GM18526 (cell line): ENCODE data around the gene SLC19A1.

Source experiments
- POLR2A ChIP-seq: IDR thresholded peaks from 3 replicates; pipeline ENCODE4 v1.6.1; 2011; ENCODE audit not compliant: insufficient read length; ENCODE audit errors: extremely low read depth

The SLC19A1 gene

DNA sequence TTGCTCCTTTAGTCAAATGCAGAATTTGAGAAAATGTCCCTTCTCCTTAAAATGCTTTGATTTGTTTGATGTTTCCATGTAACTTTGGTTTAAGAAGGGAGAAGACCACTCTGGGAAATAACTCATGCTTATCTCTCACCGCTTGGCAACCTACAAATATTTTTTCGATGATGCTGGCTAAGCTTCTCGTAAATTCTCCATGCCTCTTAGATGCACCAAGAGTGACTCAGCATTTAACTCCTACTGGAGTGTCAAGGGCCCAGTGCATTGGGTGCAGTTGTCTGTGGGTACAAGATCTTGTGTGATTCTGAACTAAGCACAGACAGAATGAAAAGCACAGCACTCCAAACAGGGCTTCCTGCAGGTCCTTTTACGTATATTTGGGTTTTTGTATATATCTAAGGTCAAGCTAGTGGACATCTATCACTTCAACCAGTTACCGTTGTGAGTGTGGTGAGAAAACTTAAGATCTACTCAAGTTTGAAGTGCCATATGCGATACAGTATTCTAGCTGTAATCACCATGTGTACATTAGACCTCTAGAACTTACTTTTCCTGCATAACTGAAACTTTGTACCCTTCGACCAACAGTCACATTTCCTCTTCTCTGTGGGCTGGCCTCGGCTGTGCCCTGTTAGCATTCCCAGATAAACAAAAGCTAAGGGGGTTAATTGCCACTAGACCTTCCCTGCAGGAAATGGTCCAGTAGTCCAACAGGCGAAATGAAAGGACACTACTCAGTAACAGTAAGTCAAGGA is 81.5 kb downstream of the SLC19A1 start:
- TF ChIP-seq POLR2A = no peak

DNA sequence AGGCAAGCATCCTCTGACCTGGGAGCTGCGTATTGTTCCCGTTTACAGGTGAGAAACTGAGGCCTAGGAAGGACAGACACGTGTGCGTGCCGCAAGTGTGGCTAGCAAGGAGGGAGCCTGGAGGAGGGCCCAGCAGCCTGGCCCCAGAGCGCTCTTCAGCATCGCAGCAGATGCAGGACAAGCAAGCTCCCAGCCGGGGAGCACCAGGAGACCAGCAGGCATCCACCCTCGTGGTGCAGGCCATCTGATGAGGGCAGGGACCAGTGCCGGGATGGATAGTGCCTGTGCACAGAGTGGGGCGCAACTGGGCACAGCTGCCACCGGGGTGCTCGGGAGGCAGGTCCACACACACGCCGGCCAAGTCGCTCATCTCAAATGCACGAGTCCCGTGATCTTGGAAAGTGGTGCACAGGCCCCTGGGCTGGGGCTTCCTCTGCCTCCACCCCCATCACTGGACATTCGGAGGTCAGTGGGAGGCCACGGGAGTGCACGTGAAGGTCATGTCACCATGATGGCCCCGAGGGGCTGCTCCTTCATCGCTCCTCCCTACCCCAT is 82.2 kb downstream of the SLC19A1 start:
- TF ChIP-seq POLR2A = no peak

DNA sequence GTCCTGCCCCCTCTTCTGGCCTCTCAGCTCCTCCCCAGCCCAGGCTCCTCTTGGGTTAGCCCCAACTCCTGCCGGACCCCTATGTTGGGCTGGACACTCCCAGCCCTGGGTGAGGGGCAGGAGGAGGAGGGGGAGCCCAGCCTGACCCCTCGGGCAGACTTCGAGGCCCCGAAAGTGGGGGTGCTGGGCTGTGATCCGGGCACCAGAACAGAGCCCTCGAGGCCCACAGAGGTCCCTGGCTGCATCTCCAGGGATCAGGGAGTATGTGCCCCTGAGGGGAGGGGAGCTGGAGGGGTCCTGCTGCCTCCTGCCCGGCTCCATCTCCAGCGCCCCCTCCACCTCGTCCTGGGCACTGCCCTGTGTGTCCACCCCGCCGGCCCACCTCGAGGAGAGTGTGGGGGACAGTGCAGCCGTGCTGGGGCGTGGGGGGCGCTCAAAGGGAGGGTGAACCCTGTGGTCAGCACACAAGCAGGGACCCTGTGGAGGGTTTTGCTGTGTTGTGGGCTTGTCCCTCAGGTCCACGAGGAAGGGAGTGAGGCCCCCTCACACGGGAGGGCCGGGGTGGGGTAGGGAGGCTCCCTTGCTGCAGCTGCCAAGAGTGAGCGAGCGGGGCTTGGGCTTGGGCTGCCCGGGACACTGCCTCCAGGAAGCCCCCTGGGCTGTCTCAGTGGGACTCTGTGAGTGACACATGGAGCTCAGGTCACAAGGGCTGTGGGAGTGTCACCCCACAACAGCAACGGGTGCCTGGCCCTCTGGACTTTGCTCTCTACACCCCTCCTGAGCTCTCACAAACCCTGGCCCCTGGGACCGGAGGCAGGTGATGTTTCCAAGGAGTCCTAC is 82.8 kb downstream of the SLC19A1 start:
- TF ChIP-seq POLR2A = no peak

DNA sequence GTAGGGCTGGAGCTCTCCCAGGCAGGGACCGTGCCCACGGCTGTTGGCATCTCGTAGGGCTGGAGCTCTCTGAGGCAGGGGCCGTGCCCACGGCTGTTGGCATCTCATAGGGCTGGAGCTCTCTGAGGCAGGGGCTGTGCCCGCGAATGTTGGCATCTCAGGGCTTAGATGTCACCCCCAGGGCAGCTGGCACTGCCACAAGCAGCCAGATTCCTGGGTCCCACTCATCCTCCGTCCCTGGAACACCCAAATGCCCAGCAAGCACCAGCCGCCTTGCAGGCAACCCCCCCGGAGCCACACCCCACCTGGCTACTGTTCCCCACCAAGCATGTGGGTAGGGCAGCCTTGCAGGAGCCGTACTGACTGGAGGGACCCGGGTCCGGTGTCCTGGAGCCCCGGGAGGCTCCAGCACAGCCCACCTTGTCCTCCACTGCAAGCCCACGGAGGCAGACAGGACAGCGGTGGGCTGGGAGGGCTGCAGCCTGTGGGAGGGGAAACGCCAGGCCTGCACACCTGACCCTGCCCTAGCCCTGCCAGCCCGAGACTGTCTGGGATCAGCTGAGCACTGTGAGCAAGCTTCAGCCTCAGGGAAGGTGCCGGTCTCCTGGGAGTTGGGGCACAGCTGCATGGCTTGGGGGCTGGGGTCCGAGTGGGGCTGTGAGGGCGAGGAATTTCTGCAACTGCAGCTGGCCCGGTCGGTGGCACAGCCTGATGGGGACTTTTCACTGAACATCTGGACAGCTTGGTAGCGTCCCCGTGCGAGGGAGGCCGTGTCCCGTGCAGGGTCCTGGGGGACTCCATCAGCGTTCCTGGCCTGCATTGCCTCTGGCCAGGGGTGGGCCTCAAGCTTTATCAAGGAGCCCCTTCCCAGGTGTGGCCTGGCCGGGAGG is 83.7 kb downstream of the SLC19A1 start:
- TF ChIP-seq POLR2A = no peak

DNA sequence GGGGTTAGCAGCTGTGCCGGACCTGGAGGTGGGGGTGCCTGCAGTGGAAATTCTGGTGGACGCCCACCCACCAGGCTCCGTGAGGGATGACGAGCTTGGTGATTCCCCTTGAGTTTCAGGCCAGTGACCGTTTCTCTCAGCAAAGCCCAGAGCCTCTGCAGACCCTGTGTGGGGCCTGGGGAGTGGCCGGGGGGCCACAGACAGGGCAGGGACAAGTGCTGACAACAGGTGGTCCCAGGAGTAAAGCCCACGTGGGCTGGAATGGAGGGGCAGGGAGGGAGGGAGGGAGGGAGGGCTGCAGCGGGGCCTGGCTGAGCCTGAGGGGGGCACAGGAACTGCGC is 84.4 kb downstream of the SLC19A1 start:
- TF ChIP-seq POLR2A = no peak

DNA sequence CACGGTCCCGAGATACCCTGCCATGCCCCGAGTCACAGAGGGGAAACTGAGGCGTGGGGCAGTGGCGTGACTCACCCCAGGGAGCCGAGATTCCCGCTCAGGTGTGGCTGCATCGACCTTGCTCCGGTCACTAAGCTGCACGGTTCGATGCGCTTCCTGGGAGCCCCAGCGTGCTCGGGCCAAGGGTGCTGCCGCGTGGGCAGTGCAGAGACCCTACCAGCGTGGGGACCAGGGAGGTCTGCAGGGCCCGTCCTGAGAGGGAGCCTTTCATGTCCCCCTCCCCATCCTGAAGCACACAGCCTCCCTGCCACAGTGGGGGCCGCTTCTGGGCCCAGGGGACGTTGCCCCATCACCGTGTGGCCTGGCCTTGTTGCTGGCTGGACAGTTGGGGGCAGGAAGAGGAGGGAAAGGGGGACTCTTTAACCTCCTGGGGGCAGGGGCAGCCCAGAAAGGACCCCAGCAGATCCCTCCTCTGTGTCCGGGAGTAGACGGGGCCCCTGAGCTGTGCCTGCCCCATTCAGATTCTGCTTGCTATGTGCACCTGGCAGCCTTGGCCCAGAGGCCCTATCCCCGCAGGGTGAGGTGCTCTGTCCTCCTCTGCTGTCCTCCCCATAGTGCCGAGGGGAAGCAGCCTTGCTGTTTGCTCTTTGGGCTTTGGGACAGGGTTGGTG is 84.9 kb downstream of the SLC19A1 start:
- no peak for TF ChIP-seq POLR2A

DNA sequence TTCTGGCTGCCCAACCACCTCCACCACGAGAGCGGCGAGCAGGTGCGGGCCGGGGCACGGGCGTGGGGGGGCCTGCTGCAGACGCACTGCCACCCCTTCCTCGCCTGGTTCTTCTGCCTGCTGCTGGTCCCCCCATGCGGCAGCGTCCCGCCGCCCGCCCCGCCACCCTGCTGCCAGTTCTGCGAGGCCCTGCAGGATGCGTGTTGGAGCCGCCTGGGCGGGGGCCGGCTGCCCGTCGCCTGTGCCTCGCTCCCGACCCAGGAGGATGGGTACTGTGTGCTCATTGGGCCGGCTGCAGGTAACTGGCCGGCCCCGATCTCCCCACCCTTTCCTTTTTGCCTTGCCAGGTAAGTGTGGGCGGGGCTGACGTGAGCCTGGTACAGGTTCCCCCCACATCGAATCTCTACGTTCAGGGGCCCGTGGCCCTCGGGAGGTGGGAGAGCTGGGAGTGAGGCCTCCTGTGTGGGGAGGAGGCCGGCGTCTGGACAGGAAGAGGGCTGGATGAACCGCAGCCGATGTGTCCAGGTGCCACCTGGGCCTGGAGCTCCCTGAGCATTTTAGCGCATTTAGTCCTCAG is 85.6 kb downstream of the SLC19A1 start:
- TF ChIP-seq POLR2A = no peak

DNA sequence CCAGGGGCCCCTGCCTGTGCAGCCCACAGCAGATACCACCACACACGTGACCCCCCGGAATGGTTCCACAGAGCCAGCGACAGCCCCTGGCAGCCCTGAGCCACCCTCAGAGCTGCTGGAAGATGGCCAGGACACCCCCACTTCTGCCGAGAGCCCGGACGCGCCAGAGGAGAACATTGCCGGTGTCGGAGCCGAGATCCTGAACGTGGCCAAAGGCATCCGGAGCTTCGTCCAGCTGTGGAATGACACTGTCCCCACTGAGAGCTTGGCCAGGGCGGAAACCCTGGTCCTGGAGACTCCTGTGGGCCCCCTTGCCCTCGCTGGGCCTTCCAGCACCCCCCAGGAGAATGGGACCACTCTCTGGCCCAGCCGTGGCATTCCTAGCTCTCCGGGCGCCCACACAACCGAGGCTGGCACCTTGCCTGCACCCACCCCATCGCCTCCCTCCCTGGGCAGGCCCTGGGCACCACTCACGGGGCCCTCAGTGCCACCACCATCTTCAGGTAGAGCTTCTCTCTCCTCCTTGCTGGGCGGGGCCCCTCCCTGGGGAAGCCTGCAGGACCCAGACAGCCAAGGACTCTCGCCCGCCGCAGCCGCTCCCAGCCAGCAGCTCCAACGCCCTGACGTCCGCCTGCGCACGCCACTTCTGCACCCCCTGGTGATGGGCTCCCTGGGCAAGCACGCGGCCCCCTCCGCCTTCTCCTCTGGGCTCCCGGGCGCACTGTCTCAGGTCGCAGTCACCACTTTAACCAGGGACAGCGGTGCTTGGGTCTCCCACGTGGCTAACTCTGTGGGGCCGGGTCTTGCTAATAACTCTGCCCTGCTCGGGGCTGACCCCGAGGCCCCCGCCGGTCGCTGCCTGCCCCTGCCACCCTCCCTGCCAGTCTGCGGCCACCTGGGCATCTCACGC is 86.3 kb downstream of the SLC19A1 start:
- TF ChIP-seq POLR2A = no peak

DNA sequence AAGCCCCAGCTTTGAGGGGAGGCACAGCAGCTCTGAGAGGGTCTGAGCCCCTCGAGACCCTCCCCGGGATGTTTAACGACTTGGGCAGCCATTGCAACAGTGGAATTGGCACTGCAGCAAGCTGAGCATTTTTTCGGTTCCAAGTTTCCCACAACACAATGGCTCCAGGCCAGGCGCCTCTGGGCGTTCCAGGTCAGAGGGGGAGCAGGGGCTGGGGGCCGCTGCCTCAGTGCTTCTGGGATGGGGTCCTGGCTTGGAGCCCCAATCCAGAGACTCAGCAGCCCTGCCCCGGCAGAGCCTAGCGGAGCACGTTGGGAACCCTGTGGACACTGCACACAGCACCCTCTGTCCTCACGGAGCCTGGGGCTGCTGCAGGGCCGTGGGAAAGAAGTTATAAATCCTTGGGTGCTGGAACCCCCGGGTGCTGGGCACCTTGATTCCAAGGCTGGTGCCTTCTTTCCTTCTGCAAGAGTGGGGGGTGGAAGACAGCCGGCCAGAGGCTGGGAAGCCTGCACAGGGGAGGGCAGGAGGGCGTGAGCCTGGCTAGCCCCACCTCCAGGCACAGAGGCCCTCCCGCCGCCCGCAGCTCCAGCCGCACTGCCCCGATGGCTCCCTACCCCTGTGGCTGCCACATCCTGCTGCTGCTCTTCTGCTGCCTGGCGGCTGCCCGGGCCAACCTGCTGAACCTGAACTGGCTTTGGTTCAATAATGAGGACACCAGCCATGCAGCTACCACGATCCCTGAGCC is 87.1 kb downstream of the SLC19A1 start:
- TF ChIP-seq POLR2A = no peak

DNA sequence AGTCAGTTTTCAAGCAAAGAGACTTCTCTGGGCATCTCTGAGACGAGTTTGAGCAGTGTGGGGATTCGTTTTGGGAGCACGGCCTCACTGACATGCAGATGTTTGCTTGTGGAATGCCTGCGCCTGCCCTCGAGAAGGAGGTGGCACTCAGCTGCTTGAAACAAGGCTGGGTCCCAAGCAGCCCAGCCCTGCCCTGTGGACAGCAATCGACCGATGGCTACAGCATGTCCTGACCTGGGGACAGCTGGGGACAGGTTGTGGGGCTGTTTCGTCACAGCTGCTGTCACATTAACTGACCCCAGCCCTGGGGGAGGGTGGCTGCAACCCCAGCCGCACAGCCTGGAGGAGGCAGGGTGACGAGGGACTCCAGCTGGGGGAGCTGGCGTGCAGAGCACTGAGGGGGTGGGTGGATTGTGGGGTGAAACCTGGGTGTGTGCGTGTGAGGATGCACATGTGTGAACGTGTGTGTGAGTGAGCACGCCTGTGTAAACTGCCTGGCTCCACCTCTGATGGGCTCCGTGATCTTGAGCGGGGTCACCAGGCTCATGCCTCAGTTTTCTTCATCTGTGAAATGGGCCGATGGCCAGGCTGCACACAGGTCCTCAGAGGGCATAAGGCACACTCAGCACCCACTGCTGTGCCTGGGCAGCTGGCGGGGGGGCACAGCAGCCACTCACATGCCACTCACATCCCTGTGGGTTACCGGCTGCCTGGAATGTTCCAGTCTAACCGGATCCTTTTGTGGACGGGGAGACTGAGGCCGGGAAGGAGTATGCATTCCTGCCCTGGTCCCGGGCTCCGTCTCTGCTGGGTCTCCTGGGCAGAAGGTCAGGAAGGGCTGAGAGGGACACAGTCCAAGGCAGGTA is 87.9 kb downstream of the SLC19A1 start:
- no peak for TF ChIP-seq POLR2A

DNA sequence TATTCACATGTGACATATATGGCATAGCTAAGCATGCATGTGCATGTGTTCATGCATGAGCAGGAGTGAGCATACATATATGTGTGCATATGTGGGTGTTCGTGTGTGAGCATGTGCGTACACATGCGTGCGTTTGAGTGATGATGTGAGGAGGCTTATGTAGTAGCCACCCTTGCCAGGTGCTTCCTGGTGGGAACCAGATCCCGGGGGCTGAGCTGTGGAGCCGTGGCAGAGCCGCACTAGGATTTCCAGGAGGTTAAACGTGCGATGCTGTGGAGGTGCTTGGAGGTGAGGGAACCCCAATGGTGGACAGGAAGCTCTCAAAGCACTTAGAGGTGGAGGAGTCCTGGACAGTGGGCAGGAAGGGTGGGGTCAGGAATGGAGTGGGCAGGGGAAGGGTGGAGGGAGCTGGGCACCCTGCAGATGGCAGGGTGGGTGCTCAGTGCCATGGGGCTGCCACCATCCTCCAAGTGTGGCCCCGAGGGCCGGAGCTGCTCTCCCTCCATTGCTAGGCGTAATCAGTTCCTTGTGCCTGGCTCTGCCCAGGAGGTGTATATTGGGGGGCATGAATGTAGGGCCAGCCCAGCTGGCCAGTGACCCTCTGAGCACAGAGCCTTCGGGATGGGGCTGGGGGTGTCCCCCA is 88.8 kb downstream of the SLC19A1 start:
- no peak for TF ChIP-seq POLR2A
